IgD-negative memory B cell (primary cell): Measurements from ENCODE around the gene PTPRH. TPM values are rescaled to one million over a fixed set of nuclear protein-coding genes. Genes with fewer than 3 reads are reported as not detected.
"Not testable (repeated sequence)": the region's sequence is repeated elsewhere in the genome, so short reads cannot be mapped to it uniquely, and the experiment has no call there.

ENCODE experiments used
- H3K27ac Mint-ChIP-seq, 3 donors: one replicate each; pipeline ENCODE4 v1.8.0; 2020 to 2022; ENCODE audit warnings: mild to moderate bottlenecking in 3 of 3, mixed read lengths in 3 of 3, moderate library complexity in 1 of 3
- H3K27me3 Mint-ChIP-seq: one replicate; pipeline ENCODE4 v1.8.0; 2021; ENCODE audit warnings: mixed read lengths
- H3K36me3 Mint-ChIP-seq: one replicate; pipeline ENCODE4 v1.8.0; 2020; ENCODE audit warnings: mild to moderate bottlenecking, mixed read lengths
- H3K4me1 Mint-ChIP-seq, 3 donors: one replicate each; pipeline ENCODE4 v1.8.0; 2020 to 2022; ENCODE audit warnings: mixed read lengths in 3 of 3, mild to moderate bottlenecking in 1 of 3
- H3K4me3 Mint-ChIP-seq, 4 donors: one replicate each; pipeline ENCODE4 v1.8.0; 2020 to 2022; ENCODE audit warnings: mild to moderate bottlenecking in 4 of 4, mixed read lengths in 4 of 4, moderate library complexity in 3 of 4
- H3K9me3 Mint-ChIP-seq, 3 donors: one replicate each; pipeline ENCODE4 v1.8.0; 2020 to 2021; ENCODE audit warnings: mixed read lengths in 3 of 3, mild to moderate bottlenecking in 1 of 3
- polyA plus RNA-seq: library from polyadenylated mRNA; unstranded; fragments of 300-500 nt; fragmentation: Illumina TruSeq; gene quantifications from one replicate; pipeline ENCODE4 v1.2.3, GENCODE V29; 2021

PTPRH gene
- polyA plus RNA-seq, 1 donor from 2014 or later = not detected

- Mint-ChIP-seq H3K9me3 (no peaks in the 10 kb centered on the region), H3K4me1 (peaks cover 0 to 2% (median 0%) of the 10 kb centered on the region in 3 donors), H3K27ac (no peak overlapping the region), H3K36me3 (no peaks in the 10 kb centered on the region), H3K27me3 (peaks cover 23% of the 10 kb centered on the region), H3K4me3 (no peak overlapping the region)
Measured at GRCh38 chr19:55188625-55189024, 20.7 kb downstream of the PTPRH start.

- Mint-ChIP-seq H3K27ac (no peak overlapping the region), H3K4me1 (peaks cover 0 to 2% (median 0%) of the 10 kb centered on the region in 3 donors), H3K27me3 (peaks cover 21% of the 10 kb centered on the region), H3K36me3 (no peaks in the 10 kb centered on the region), H3K4me3 (peak overlapping the region in 1 of 4 donors; percentile 39), H3K9me3 (no peaks in the 10 kb centered on the region)
Measured at GRCh38 chr19:55186080-55186479, 23.2 kb downstream of the PTPRH start.

GRCh38 chr19:55181740-55182139 is 27.6 kb downstream of the PTPRH start:
- peaks cover 41% of the 10 kb centered on the region for H3K27me3 Mint-ChIP-seq
- peaks cover 0 to 3% (median 0%) of the 10 kb centered on the region in 3 donors for H3K9me3 Mint-ChIP-seq
- H3K27ac Mint-ChIP-seq = peak overlapping the region in 2 of 3 donors; percentile 31 to 100
- H3K36me3 Mint-ChIP-seq = no peaks in the 10 kb centered on the region
- H3K4me1 Mint-ChIP-seq = peaks cover 11% of the 10 kb centered on the region in 3 donors
- peak overlapping the region in 2 of 4 donors; percentile 33 to 55 for H3K4me3 Mint-ChIP-seq

GRCh38 chr19:55179606-55180484 is 29.5 kb downstream of the PTPRH start, which contains the start of gene SYT5:
Gene SYT5, minus strand, starts transcription at chr19:55180289. Its CDS starts 1,248 bp downstream, at chr19:55179041.
- H3K27me3 Mint-ChIP-seq = peaks cover 45% of the 10 kb centered on the region
- H3K9me3 Mint-ChIP-seq = peaks cover 0 to 3% (median 0%) of the 10 kb centered on the region in 3 donors
- no peaks in the 10 kb centered on the region for H3K36me3 Mint-ChIP-seq
- peak within 1 kb of the TSS; percentile 79 to 94 (median 90) for H3K4me3 Mint-ChIP-seq
- H3K4me1 Mint-ChIP-seq = peaks cover 11 to 14% (median 11%) of the 10 kb centered on the region in 3 donors
- H3K27ac Mint-ChIP-seq = peak within 1 kb of the TSS; percentile 98 to 100 (median 100)

- Mint-ChIP-seq H3K4me3 (peak overlapping the region; percentile 79 to 94 (median 90)), H3K9me3 (peaks cover 0 to 6% (median 0%) of the 10 kb centered on the region in 3 donors), H3K4me1 (peaks cover 11 to 19% (median 11%) of the 10 kb centered on the region in 3 donors), H3K27me3 (peaks cover 49% of the 10 kb centered on the region), H3K27ac (peak overlapping the region; percentile 98 to 100 (median 100)), H3K36me3 (no peaks in the 10 kb centered on the region)
Measured at GRCh38 chr19:55178781-55179599, 30.3 kb downstream of the PTPRH start.

- H3K27me3 Mint-ChIP-seq = peaks cover 57% of the 10 kb centered on the region
- no peaks in the 10 kb centered on the region for H3K36me3 Mint-ChIP-seq
- H3K9me3 Mint-ChIP-seq = peaks cover 0 to 6% (median 0%) of the 10 kb centered on the region in 3 donors
- peak overlapping the region in 1 of 4 donors; percentile 49 for H3K4me3 Mint-ChIP-seq
- H3K27ac Mint-ChIP-seq = peak overlapping the region in 1 of 3 donors; percentile 100
- peaks cover 11 to 20% (median 11%) of the 10 kb centered on the region in 3 donors for H3K4me1 Mint-ChIP-seq
Measured at GRCh38 chr19:55176076-55176475, 33.2 kb downstream of the PTPRH start.

GRCh38 chr19:55175117-55175867 is 34.0 kb downstream of the PTPRH start:
- peaks cover 8 to 20% (median 9%) of the 10 kb centered on the region in 3 donors for H3K4me1 Mint-ChIP-seq

GRCh38 chr19:55174425-55175116 is 34.7 kb downstream of the PTPRH start:
- peaks cover 0 to 6% (median 0%) of the 10 kb centered on the region in 3 donors for H3K9me3 Mint-ChIP-seq
- H3K36me3 Mint-ChIP-seq = no peaks in the 10 kb centered on the region
- H3K4me3 Mint-ChIP-seq = peak overlapping the region in 3 of 4 donors; percentile 25 to 72 (median 65)
- H3K4me1 Mint-ChIP-seq = peaks cover 4 to 20% (median 6%) of the 10 kb centered on the region in 3 donors
- peaks cover 49% of the 10 kb centered on the region for H3K27me3 Mint-ChIP-seq
- H3K27ac Mint-ChIP-seq = peak overlapping the region; percentile 45 to 86 (median 63)

More at GRCh38 chr19:55175117-55175867, 34.0 kb downstream of the PTPRH start:
- peaks cover 53% of the 10 kb centered on the region for H3K27me3 Mint-ChIP-seq
- H3K4me3 Mint-ChIP-seq = peak overlapping the region in 1 of 4 donors; percentile 32
- peaks cover 0 to 6% (median 0%) of the 10 kb centered on the region in 3 donors for H3K9me3 Mint-ChIP-seq
- H3K36me3 Mint-ChIP-seq = no peaks in the 10 kb centered on the region
- H3K27ac Mint-ChIP-seq = no peak overlapping the region

GRCh38 chr19:55173714-55174409 is 35.4 kb downstream of the PTPRH start:
- Mint-ChIP-seq H3K9me3 (peaks cover 0 to 3% (median 0%) of the 10 kb centered on the region in 3 donors), H3K36me3 (no peaks in the 10 kb centered on the region), H3K4me1 (peaks cover 0 to 15% (median 2%) of the 10 kb centered on the region in 3 donors), H3K27me3 (peaks cover 52% of the 10 kb centered on the region), H3K4me3 (peak overlapping the region; percentile 57 to 81 (median 70)), H3K27ac (peak overlapping the region; percentile 45 to 86 (median 63))

GRCh38 chr19:55173186-55173713 is 36.1 kb downstream of the PTPRH start:
- Mint-ChIP-seq H3K27me3 (peaks cover 53% of the 10 kb centered on the region), H3K27ac (peak overlapping the region in 1 of 3 donors; percentile 86), H3K9me3 (peaks cover 0 to 3% (median 0%) of the 10 kb centered on the region in 3 donors), H3K36me3 (no peaks in the 10 kb centered on the region), H3K4me1 (peaks cover 0 to 10% (median 0%) of the 10 kb centered on the region in 3 donors), H3K4me3 (peak overlapping the region; percentile 10 to 81 (median 62))

GRCh38 chr19:55172741-55173140 is 36.6 kb downstream of the PTPRH start:
- Mint-ChIP-seq H3K9me3 (peaks cover 0 to 3% (median 0%) of the 10 kb centered on the region in 3 donors), H3K27ac (peak overlapping the region in 1 of 3 donors; percentile 10), H3K27me3 (peaks cover 53% of the 10 kb centered on the region), H3K4me3 (peak overlapping the region in 3 of 4 donors; percentile 10 to 67 (median 56)), H3K36me3 (no peaks in the 10 kb centered on the region), H3K4me1 (peaks cover 0 to 9% (median 0%) of the 10 kb centered on the region in 3 donors)

GRCh38 chr19:55172318-55172717 is 37.0 kb downstream of the PTPRH start:
- Mint-ChIP-seq H3K27ac (peak overlapping the region in 1 of 3 donors; percentile 10), H3K27me3 (peaks cover 55% of the 10 kb centered on the region), H3K4me3 (peak overlapping the region in 2 of 4 donors; percentile 14 to 56)
- not testable (repeated sequence) for H3K9me3 Mint-ChIP-seq, H3K4me1 Mint-ChIP-seq, H3K36me3 Mint-ChIP-seq

GRCh38 chr19:55171440-55171839 is 37.9 kb downstream of the PTPRH start:
- peaks cover 3 to 4% (median 4%) of the 10 kb centered on the region in 3 donors for H3K9me3 Mint-ChIP-seq
- H3K27ac Mint-ChIP-seq = peak overlapping the region in 1 of 3 donors; percentile 7
- peaks cover 0 to 17% (median 7%) of the 10 kb centered on the region in 3 donors for H3K4me1 Mint-ChIP-seq
- H3K4me3 Mint-ChIP-seq = peak overlapping the region in 2 of 4 donors; percentile 14 to 57
- H3K27me3 Mint-ChIP-seq = peaks cover 60% of the 10 kb centered on the region
- no peaks in the 10 kb centered on the region for H3K36me3 Mint-ChIP-seq
